Lung (tissue), 12 donors: ENCODE results near the gene GCNT2. TPM values are rescaled to one million over a fixed set of nuclear protein-coding genes. Genes with fewer than 3 reads are reported as not detected.

Experiments
- ATAC-seq: fragments of 200-7000 bp; cut with Tn5 transposase; one replicate; pipeline ENCODE4 v1.9.1; 2020; ENCODE audit warnings: moderate number of reproducible peaks; ENCODE audit not compliant: insufficient read depth, low FRiP score
- DNase-seq, 3 donors: peaks; one replicate each; pipeline ENCODE4 v3.0.0-alpha.2; 2013 to 2017
- H3K27ac ChIP-seq, 2 donors: one replicate each; pipeline ENCODE4 v1.5.1; 2013; ENCODE audit warnings: mild to moderate bottlenecking in 2 of 2, moderate library complexity in 2 of 2, control low read depth in 1 of 2, inconsistent platforms in 1 of 2, low read depth in 1 of 2, low read length in 1 of 2
- H3K27me3 ChIP-seq, 3 donors: one replicate each; pipeline ENCODE4 v1.5.1; 2013; ENCODE audit warnings: low read length in 2 of 3; ENCODE audit not compliant: control insufficient read depth in 3 of 3, insufficient read depth in 3 of 3
- H3K36me3 ChIP-seq, 4 donors: one replicate each; pipeline ENCODE4 v1.5.1; 2013; ENCODE audit warnings: low read length in 4 of 4, mild to moderate bottlenecking in 1 of 4, moderate library complexity in 1 of 4; ENCODE audit not compliant: control insufficient read depth in 4 of 4, insufficient read depth in 4 of 4
- H3K4me1 ChIP-seq, 5 donors: one replicate each; pipeline ENCODE4 v1.5.1; 2013; ENCODE audit warnings: low read length in 5 of 5, mild to moderate bottlenecking in 2 of 5, moderate library complexity in 1 of 5; ENCODE audit not compliant: control insufficient read depth in 5 of 5, insufficient read depth in 5 of 5
- H3K4me3 ChIP-seq: one replicate; pipeline ENCODE4 v1.5.1; 2013; ENCODE audit warnings: mild to moderate bottlenecking, control low read depth, moderate library complexity
- H3K9ac ChIP-seq, 2 donors: one replicate each; pipeline ENCODE4 v1.5.1; 2013; ENCODE audit warnings: low read length in 2 of 2, control low read depth in 1 of 2; ENCODE audit not compliant: insufficient read depth in 1 of 2
- H3K9me3 ChIP-seq, 4 donors: one replicate each; pipeline ENCODE4 v1.5.1; 2013; ENCODE audit warnings: low read length in 3 of 4, mild to moderate bottlenecking in 1 of 4, moderate library complexity in 1 of 4; ENCODE audit not compliant: control insufficient read depth in 4 of 4, insufficient read depth in 3 of 4
- CTCF ChIP-seq: IDR thresholded peaks from 2 replicates; pipeline ENCODE4 v1.5.1; 2012; ENCODE audit warnings: mild to moderate bottlenecking; ENCODE audit errors: control extremely low read depth, extremely low read depth
- WGBS, 2 donors: extraction: QIAGEN DNeasy Blood & Tissue Kit; methylation state at CpG; one replicate each; pipeline ENCODE4 v1.1.7; 2013; 5-methylcytosine and 5-hydroxymethylcytosine counted together
- polyA plus RNA-seq, 2 donors: library from polyadenylated mRNA; stranded (reverse); fragments of 200-250 nt; gene quantifications; one replicate each; pipeline ENCODE4 v1.2.1, GENCODE V29; 2013
- total RNA-seq, 2 donors: library from RNA; depleted of rRNA in 1 of 2; stranded (reverse); fragments of >200 nt in 1 of 2; gene quantifications; one replicate each; pipeline ENCODE4 v1.2.1, GENCODE V29; 2014 to 2021
- donor health status: control.
- donor health status: control.
- donor health status: Bipolar disorder and iron deficiency.
- donor health status: healthy.
- donor health status: DM: yes; HTN: yes; CAD: no.

GCNT2 gene
- total and polyA plus RNA-seq, 4 donors = 7.8 to 57.4 (median 15.7) TPM

DNA sequence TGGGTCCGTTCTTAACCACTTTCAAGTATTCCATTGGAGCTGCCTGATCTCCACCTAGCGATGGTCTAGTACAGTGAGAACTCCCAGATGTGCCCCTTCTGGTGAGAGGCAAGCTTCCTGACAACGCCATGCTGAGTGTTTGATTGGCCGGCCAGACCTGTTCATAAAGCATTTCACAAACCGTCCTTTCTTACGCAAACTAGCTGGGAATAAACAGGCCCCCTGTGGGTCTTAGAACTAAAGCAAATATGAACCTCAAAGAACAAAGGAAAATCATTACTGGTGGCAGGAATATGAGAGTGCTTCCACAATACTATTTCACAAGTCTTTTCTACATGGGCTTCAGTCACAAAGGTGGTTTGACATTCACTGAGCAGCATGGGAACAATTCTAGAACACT is 15.6 kb upstream of the GCNT2 start:
- 56 to 59% methylated on average over 6 of the region's 6 CpGs for WGBS, 2 donors
- no peak overlapping the region for H3K4me3 ChIP-seq
- no peaks in the 10 kb centered on the region for H3K36me3 ChIP-seq
- DNase-seq (peak in 1 of 3 donors; percentile 6), ATAC-seq (no peak)
- no peaks in the 10 kb centered on the region for H3K9me3 ChIP-seq
- H3K9ac ChIP-seq = no peak overlapping the region
- TF ChIP-seq CTCF = no peak
- H3K4me1 ChIP-seq = no peaks in the 10 kb centered on the region
- no peaks in the 10 kb centered on the region for H3K27me3 ChIP-seq
- H3K27ac ChIP-seq = no peak overlapping the region

GRCh38 chr6:10507298-10507697 is 13.9 kb upstream of the GCNT2 start:
- H3K4me1 ChIP-seq = peaks cover 0 to 3% (median 0%) of the 10 kb centered on the region in 5 donors
- DNase-seq (no peak), ATAC-seq (no peak)
- H3K27ac ChIP-seq = no peak overlapping the region
- H3K9ac ChIP-seq = no peak overlapping the region
- H3K36me3 ChIP-seq = no peaks in the 10 kb centered on the region
- H3K4me3 ChIP-seq = no peak overlapping the region
- 79 to 87% methylated on average over 6 of the region's 6 CpGs for WGBS, 2 donors
- no peak for TF ChIP-seq CTCF
- H3K27me3 ChIP-seq = no peaks in the 10 kb centered on the region
- no peaks in the 10 kb centered on the region for H3K9me3 ChIP-seq

DNA sequence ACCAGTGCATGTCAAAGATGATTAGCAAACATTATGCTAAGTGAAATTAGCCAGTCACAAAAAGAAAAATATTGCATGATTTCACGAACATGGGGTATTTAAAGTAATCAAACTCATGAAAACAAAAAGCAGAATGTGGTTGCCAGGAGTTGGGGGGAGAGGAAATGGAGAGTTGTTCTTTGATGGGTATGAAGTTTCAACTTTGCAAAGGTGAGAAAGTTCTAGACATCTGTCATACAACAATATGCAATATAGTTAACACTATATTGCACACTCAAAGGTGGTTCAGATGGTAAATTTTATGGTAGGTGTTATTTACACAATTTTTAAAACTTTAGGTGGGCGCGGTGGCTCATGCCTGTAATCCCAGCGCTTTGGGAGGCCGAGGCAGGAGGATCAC is 13.4 kb upstream of the GCNT2 start:
- no peak overlapping the region for H3K4me3 ChIP-seq
- ATAC-seq (no peak), DNase-seq (no peak)
- 85 to 90% methylated on average over 5 of the region's 5 CpGs for WGBS, 2 donors
- no peak overlapping the region for H3K9ac ChIP-seq
- H3K4me1 ChIP-seq = peaks cover 0 to 3% (median 0%) of the 10 kb centered on the region in 5 donors
- H3K27ac ChIP-seq = no peak overlapping the region
- no peaks in the 10 kb centered on the region for H3K27me3 ChIP-seq
- no peaks in the 10 kb centered on the region for H3K9me3 ChIP-seq
- TF ChIP-seq CTCF = no peak
- no peaks in the 10 kb centered on the region for H3K36me3 ChIP-seq
